Measurements from ENCODE around the gene TMEM63B.

TMEM63B gene
- total RNA-seq: 22.9 to 45.4 (median 33.3) reads per million in 9 experiments

DNA sequence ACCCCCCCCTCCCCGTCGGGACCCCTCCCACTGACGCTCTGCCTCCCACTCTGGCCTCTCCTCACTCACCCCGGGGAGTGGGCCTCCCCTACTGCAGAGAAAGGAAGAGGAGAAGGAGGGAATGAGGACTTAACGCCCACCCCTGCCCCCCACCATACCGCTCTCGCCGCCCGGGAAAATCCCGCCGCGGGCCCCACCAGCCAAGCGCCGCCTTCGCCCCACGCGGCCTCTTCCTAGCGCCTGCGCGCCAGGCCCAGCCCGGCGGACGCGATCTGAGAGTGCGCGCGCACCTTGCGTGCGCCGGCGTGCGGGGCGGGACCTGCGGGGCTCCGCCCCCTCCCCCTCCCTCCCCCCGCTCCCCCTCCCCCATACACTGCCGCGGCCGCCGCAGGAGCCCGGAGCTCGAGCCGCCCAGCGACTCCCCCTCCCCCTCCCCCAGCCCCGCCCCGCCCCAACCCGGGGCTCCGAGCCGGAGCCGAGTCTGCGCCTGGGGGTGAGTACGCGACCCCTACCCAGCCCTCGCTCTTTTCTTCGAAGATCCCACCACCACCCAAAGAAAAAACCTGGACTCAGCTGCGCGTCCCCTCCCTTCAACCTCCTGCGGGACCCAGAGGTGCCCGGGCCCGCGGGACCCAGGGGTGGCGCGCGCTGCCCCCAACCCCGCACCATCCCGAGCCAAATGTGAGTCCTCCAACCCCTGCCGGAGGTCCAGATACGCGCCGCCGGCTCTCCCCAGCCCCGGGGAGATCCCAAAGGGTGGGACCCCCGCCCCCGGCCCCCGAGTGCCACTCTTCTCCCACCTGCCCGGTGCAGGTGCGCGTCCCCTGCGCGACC, at the start of gene TMEM63B, which contains the start of gene MRPL14:
TMEM63B (plus strand) TSS at position 369 of the 834 bp plus-strand sequence. CDS start 7,031 bp downstream, outside the sequence.
MRPL14 (minus strand) TSS at position 267 of the 834 bp plus-strand sequence. CDS start 10,841 bp downstream, outside the sequence.
- Mint-ChIP-seq H3K27ac (peak within 1 kb of the TSS; percentile 99), H3K27me3 (no peaks in the 10 kb centered on the region), H3K4me3 (peak within 1 kb of the TSS; percentile 98), H3K36me3 (ENCODE audit: insufficient read depth) (peaks cover 32% of the 10 kb centered on the region), H3K9me3 (no peaks in the 10 kb centered on the region), H3K4me1 (ENCODE audit: low read depth in 2 of 2) (peaks cover 47 to 57% of the 10 kb centered on the region in 2 donors)
- ATAC-seq (replicated peaks) (peak; percentile 85), DNase-seq (peak; percentile 83 to 91 (median 88))

- H3K27me3 Mint-ChIP-seq: peaks cover 0 to 52% of the 10 kb centered on the region in 2 donors
- H3K27ac Mint-ChIP-seq: no peak overlapping the region
- H3K4me3 Mint-ChIP-seq: no peak overlapping the region
- ATAC-seq (replicated peaks): no peak
- H3K9me3 Mint-ChIP-seq: no peaks in the 10 kb centered on the region
- H3K4me1 Mint-ChIP-seq (ENCODE audit: low read depth in 2 of 2): peaks cover 11 to 12% of the 10 kb centered on the region in 2 donors
- DNase-seq: no peak
- H3K36me3 Mint-ChIP-seq (ENCODE audit: insufficient read depth): peaks cover 8% of the 10 kb centered on the region
Measured at GRCh38 chr6:44078219-44078826, 49.0 kb upstream of the TMEM63B start.

- ATAC-seq (replicated peaks): peak; percentile 59
- peaks cover 6% of the 10 kb centered on the region for H3K36me3 Mint-ChIP-seq (ENCODE audit: insufficient read depth)
- no peak overlapping the region for H3K27ac Mint-ChIP-seq
- H3K4me3 Mint-ChIP-seq: no peak overlapping the region
- H3K4me1 Mint-ChIP-seq (ENCODE audit: low read depth in 2 of 2): peaks cover 6 to 7% of the 10 kb centered on the region in 2 donors
- H3K9me3 Mint-ChIP-seq: no peaks in the 10 kb centered on the region
- DNase-seq: peak; percentile 72 to 79 (median 73)
- peaks cover 0 to 50% of the 10 kb centered on the region in 2 donors for H3K27me3 Mint-ChIP-seq
Measured at GRCh38 chr6:44078827-44079671, 48.3 kb upstream of the TMEM63B start.

DNA sequence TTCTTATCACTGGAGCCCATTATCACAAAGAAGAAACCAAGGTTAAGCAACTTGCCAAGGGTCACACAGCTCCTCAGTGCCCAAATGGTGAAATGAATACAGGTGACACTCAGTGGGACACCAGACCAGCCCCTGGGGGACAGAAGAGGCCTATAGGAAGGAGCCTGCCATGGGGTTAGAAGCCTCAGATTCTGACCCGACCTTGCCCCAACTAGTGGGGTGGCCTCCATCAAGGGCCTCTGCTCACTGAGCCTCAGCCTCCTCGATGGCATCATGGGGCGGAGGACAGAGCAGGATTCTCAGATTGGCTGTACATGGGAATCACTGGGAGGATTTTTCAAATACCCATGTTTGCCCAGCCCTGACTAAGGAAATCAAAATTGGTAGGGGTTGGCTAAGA, 47.7 kb upstream of the TMEM63B start:
- H3K36me3 Mint-ChIP-seq (ENCODE audit: insufficient read depth): no peaks in the 10 kb centered on the region
- DNase-seq (no peak), ATAC-seq (replicated peaks) (no peak)
- peaks cover under 1 to 1% of the 10 kb centered on the region in 2 donors for H3K4me1 Mint-ChIP-seq (ENCODE audit: low read depth in 2 of 2)
- H3K9me3 Mint-ChIP-seq: no peaks in the 10 kb centered on the region
- no peak overlapping the region for H3K27ac Mint-ChIP-seq
- no peak overlapping the region for H3K4me3 Mint-ChIP-seq
- peaks cover 0 to 43% of the 10 kb centered on the region in 2 donors for H3K27me3 Mint-ChIP-seq

- no peak for DNase-seq
- ATAC-seq (replicated peaks): no peak
- no peaks in the 10 kb centered on the region for H3K4me1 Mint-ChIP-seq (ENCODE audit: low read depth in 2 of 2)
- H3K9me3 Mint-ChIP-seq: no peaks in the 10 kb centered on the region
- H3K36me3 Mint-ChIP-seq (ENCODE audit: insufficient read depth): no peaks in the 10 kb centered on the region
- H3K4me3 Mint-ChIP-seq: no peak overlapping the region
- no peak overlapping the region for H3K27ac Mint-ChIP-seq
- peaks cover 0 to 37% of the 10 kb centered on the region in 2 donors for H3K27me3 Mint-ChIP-seq
Measured at GRCh38 chr6:44080561-44081521, 46.5 kb upstream of the TMEM63B start.

GRCh38 chr6:44081753-44082152, 45.6 kb upstream of the TMEM63B start:
- H3K4me1 Mint-ChIP-seq (ENCODE audit: low read depth in 2 of 2): no peaks in the 10 kb centered on the region
- no peaks in the 10 kb centered on the region for H3K9me3 Mint-ChIP-seq
- H3K27ac Mint-ChIP-seq: no peak overlapping the region
- H3K27me3 Mint-ChIP-seq: peaks cover 0 to 28% of the 10 kb centered on the region in 2 donors
- DNase-seq: no peak
- no peak overlapping the region for H3K4me3 Mint-ChIP-seq
- no peaks in the 10 kb centered on the region for H3K36me3 Mint-ChIP-seq (ENCODE audit: insufficient read depth)
- no peak for ATAC-seq (replicated peaks)

DNA sequence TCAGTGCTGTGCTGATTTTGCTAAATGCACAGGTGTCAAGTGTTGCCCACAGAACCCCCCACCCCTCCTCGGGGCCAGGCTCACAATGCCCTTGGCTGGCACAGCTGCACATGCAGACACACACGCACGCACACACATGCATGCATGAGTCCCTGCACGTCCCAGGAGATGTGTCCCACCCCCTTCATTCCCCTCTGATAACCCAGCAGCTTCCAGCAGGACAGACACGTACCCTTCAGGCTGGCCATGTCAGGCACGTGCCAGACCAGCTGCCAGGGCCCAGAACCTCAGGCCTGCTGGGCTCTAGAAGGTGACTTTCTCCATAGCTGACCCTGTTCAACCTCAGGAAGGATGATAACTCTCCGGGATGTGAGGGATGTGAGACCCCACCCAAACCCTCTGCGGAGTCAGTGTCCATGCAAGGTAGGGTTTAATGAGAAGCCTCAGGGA, 44.5 kb upstream of the TMEM63B start:
- H3K27me3 Mint-ChIP-seq: peaks cover 0 to 17% of the 10 kb centered on the region in 2 donors
- no peak overlapping the region for H3K27ac Mint-ChIP-seq
- no peak for ATAC-seq (replicated peaks)
- H3K36me3 Mint-ChIP-seq (ENCODE audit: insufficient read depth): no peaks in the 10 kb centered on the region
- no peaks in the 10 kb centered on the region for H3K4me1 Mint-ChIP-seq (ENCODE audit: low read depth in 2 of 2)
- DNase-seq: no peak
- H3K4me3 Mint-ChIP-seq: no peak overlapping the region
- no peaks in the 10 kb centered on the region for H3K9me3 Mint-ChIP-seq

- Mint-ChIP-seq H3K9me3 (no peaks in the 10 kb centered on the region), H3K4me3 (no peak overlapping the region), H3K27me3 (peaks cover 0 to 1% of the 10 kb centered on the region in 2 donors), H3K4me1 (ENCODE audit: low read depth in 2 of 2) (no peaks in the 10 kb centered on the region), H3K36me3 (ENCODE audit: insufficient read depth) (no peaks in the 10 kb centered on the region), H3K27ac (no peak overlapping the region)
- no peak for ATAC-seq (replicated peaks)
- DNase-seq: no peak
Measured at GRCh38 chr6:44084231-44085014, 42.9 kb upstream of the TMEM63B start.

DNA sequence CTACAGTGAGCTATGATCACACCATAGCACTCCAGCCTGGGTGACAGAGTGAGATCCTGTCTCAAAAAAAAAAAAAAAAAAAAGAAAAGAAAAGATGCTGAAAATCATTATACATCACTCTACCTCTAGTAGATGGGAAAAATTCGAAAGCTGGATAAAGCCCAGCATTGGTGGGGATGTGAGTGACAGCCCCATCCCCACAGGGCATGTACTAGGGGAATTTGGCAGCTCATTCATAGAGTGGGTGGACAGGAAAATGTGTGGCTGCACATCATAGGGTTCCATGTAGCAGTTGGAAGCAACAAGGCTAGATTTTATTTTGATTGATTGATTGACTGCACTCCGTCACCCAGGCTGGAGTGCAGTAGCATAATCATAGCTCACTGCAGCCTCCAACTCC, 42.1 kb upstream of the TMEM63B start:
- no peak for DNase-seq
- ATAC-seq (replicated peaks): no peak
- no peak overlapping the region for H3K4me3 Mint-ChIP-seq
- H3K27ac Mint-ChIP-seq: no peak overlapping the region
- H3K27me3 Mint-ChIP-seq: no peaks in the 10 kb centered on the region
- no peaks in the 10 kb centered on the region for H3K9me3 Mint-ChIP-seq
- no peaks in the 10 kb centered on the region for H3K4me1 Mint-ChIP-seq (ENCODE audit: low read depth in 2 of 2)
- H3K36me3 Mint-ChIP-seq (ENCODE audit: insufficient read depth): no peaks in the 10 kb centered on the region

DNA sequence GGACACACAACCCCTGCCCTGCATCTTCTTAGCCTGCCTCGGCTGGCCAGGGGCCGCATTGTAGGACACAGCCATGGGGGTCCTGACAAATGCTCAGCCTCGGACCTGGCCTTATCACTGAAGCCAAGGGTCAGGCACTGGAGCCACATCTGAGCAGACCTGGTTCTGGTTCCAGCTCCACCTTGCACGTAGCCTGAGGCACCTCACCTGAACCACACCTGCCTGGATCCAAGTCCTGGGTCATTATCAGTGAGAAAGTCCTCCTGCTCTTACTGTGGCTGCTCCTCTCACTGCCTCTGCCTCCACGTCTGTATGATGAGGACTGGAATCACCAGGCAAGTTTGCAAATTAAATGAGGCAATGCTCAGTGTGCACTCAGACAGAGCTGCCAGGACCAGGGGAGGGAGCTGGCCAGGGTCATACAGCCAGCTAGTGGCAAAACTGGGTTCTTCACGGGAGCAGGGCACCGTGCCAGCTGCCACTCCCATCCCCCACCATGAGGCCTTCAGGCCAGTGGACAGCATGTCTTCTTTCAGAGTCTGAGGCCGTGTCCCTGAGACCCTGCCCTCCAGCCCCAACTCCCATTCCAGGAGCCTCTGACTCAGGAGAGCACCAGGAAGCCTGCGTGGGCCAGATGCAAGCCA, 40.3 kb upstream of the TMEM63B start:
- no peak for ATAC-seq (replicated peaks)
- Mint-ChIP-seq H3K27ac (no peak overlapping the region), H3K36me3 (ENCODE audit: insufficient read depth) (no peaks in the 10 kb centered on the region), H3K4me1 (ENCODE audit: low read depth in 2 of 2) (no peaks in the 10 kb centered on the region), H3K9me3 (no peaks in the 10 kb centered on the region), H3K4me3 (no peak overlapping the region), H3K27me3 (no peaks in the 10 kb centered on the region)
- DNase-seq: no peak

GRCh38 chr6:44087623-44088022, 39.7 kb upstream of the TMEM63B start:
- no peaks in the 10 kb centered on the region for H3K9me3 Mint-ChIP-seq
- H3K4me3 Mint-ChIP-seq: no peak overlapping the region
- ATAC-seq (replicated peaks): no peak

More at GRCh38 chr6:44087623-44088022, 39.7 kb upstream of the TMEM63B start:
- no peak overlapping the region for H3K27ac Mint-ChIP-seq
- peaks cover 3% of the 10 kb centered on the region for H3K36me3 Mint-ChIP-seq (ENCODE audit: insufficient read depth)
- H3K4me1 Mint-ChIP-seq (ENCODE audit: low read depth in 2 of 2): no peaks in the 10 kb centered on the region
- no peaks in the 10 kb centered on the region for H3K27me3 Mint-ChIP-seq
- no peak for DNase-seq

Data from effector memory CD8-positive, alpha-beta T cell (primary cell).